Prostate gland (tissue), 2 donors: ENCODE measurements around the gene BEX3. TPM values are rescaled to one million over a fixed set of nuclear protein-coding genes. Genes with fewer than 3 reads are reported as not detected.

ENCODE experiments used
- DNase-seq: peaks from one replicate; pipeline ENCODE4 v3.0.0-alpha.2; 2019; ENCODE audit warnings: low spot score
- H3K27ac ChIP-seq, 2 donors: fragments of 200-600 bp; sonication (generic); 2 replicates each; pipeline ENCODE4 v1.5.1; 2017 to 2019
- H3K27me3 ChIP-seq: fragments of 200-600 bp; sonication (generic); replicated peaks from 2 replicates; pipeline ENCODE4 v1.5.1; 2019; ENCODE audit not compliant: insufficient read depth
- H3K36me3 ChIP-seq, 2 donors: fragments of 200-600 bp; sonication (generic); 1 replicate in 1 of 2; 2 replicates in 1 of 2; pipeline versions ENCODE4 v1.5.1 to v1.8.1; 2017 to 2019
- H3K4me1 ChIP-seq: fragments of 200-600 bp; sonication (generic); replicated peaks from 2 replicates; pipeline ENCODE4 v1.5.1; 2019
- H3K4me3 ChIP-seq, 2 donors: fragments of 200-600 bp; sonication (generic); 2 replicates each; pipeline ENCODE4 v1.5.1; 2017 to 2019
- H3K9me3 ChIP-seq: fragments of 200-600 bp; sonication (generic); 2 replicates; pipeline ENCODE4 v1.5.1; 2017
- CTCF ChIP-seq, 4 experiments: fragments of 200-600 bp in 2 of 4; fragments of 450-650 bp in 2 of 4; sonication (generic) in 2 of 4; IDR thresholded peaks; 1 replicate in 3 of 4; 2 replicates in 1 of 4; pipeline ENCODE4 v1.5.1; 2016 to 2019; ENCODE audit warnings: antibody characterized with exemption in 4 of 4, mild to moderate bottlenecking in 2 of 4, moderate library complexity in 2 of 4
- POLR2A ChIP-seq: fragments of 450-650 bp; IDR thresholded peaks from one replicate; pipeline ENCODE4 v1.6.1; 2016; ENCODE audit warnings: antibody characterized with exemption, mild to moderate bottlenecking
- POLR2AphosphoS5 ChIP-seq: sonication (generic); formaldehyde crosslinking; IDR thresholded peaks from one replicate; pipeline ENCODE4 v1.6.1; 2017; ENCODE audit warnings: antibody characterized with exemption
- WGBS: methylation state at CpG from one replicate; pipeline ENCODE4 v1.1.5; 2018; 5-methylcytosine and 5-hydroxymethylcytosine counted together
- intact Hi-C: fragments of 100-400 bp; cut with DNase I; formaldehyde crosslinking; loops from one replicate; pipeline ENCODE4 v1.14.2; 2022
- total RNA-seq, 2 donors: library from RNA; depleted of rRNA; stranded (reverse); fragments of >200 nt; gene quantifications; one replicate each; pipeline ENCODE4 v1.1.0, GENCODE V29; 2016

The BEX3 gene
- total RNA-seq, 2 donors from 2014 or later, result 249 to 418 TPM

- TF ChIP-seq CTCF (IDR thresholded peaks at IDR 0.05) (no peak), POLR2AphosphoS5 (no peak), POLR2A (no peak)
- no peak overlapping the region for H3K4me3 ChIP-seq
These were observed 3.5 kb upstream of the BEX3 start for GRCh38 chrX:103372886-103373285.

GRCh38 chrX:103373581-103373980 lies 2.8 kb upstream of the BEX3 start:
- intact Hi-C loops, result no loop called here
- TF ChIP-seq POLR2AphosphoS5 (peak; percentile 9), CTCF (IDR thresholded peaks at IDR 0.05) (no peak), POLR2A (no peak)
- DNase-seq, result no peak
- Histone ChIP-seq H3K27me3 (no peaks in the 10 kb centered on the region), H3K9me3 (no peaks in the 10 kb centered on the region), H3K4me1 (no peaks in the 10 kb centered on the region), H3K4me3 (no peak overlapping the region), H3K27ac (no peak overlapping the region), H3K36me3 (no peaks in the 10 kb centered on the region)
- WGBS, result 55% methylated on average over 3 of the region's 3 CpGs

More at GRCh38 chrX:103372886-103373285, 3.5 kb upstream of the BEX3 start:
- intact Hi-C loops, result no loop called here
- no peaks in the 10 kb centered on the region for H3K36me3 ChIP-seq
- H3K27me3 ChIP-seq, result no peaks in the 10 kb centered on the region
- no peak overlapping the region for H3K27ac ChIP-seq
- H3K4me1 ChIP-seq, result no peaks in the 10 kb centered on the region
- H3K9me3 ChIP-seq, result no peaks in the 10 kb centered on the region
- no peak for DNase-seq
- WGBS, result 75% methylated on average over 2 of the region's 2 CpGs

DNA sequence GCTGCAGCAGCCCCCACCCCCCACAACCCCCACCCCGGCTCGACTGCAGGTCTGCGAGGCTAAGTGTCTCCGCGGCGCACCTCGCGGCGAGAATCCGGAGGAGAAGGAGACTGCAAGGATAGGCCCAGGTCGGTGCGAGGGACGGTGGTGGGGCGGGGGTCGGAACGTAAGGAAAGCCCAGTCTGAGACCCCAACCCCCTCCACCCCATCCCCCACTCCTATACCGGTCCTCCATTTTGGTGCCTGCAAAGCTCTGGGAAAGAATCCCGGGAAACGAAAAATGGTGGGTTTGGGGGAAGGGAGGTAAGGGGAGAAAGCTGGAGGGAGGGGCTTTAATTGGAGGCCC lies 614 bp downstream of the BEX3 start:
- no peak for DNase-seq
- H3K27ac ChIP-seq, result peak overlapping the region; percentile 89 to 90
- no peaks in the 10 kb centered on the region for H3K27me3 ChIP-seq
- no peaks in the 10 kb centered on the region for H3K4me1 ChIP-seq
- no peak for TF ChIP-seq CTCF (IDR thresholded peaks at IDR 0.05)
- no peak for TF ChIP-seq POLR2A
- TF ChIP-seq POLR2AphosphoS5, result no peak
- no peaks in the 10 kb centered on the region for H3K36me3 ChIP-seq
- no peaks in the 10 kb centered on the region for H3K9me3 ChIP-seq
- H3K4me3 ChIP-seq, result peak overlapping the region; percentile 61 to 65
- intact Hi-C loops, result no loop called here
- 0% methylated on average over 12 of the region's 19 CpGs for WGBS

DNA sequence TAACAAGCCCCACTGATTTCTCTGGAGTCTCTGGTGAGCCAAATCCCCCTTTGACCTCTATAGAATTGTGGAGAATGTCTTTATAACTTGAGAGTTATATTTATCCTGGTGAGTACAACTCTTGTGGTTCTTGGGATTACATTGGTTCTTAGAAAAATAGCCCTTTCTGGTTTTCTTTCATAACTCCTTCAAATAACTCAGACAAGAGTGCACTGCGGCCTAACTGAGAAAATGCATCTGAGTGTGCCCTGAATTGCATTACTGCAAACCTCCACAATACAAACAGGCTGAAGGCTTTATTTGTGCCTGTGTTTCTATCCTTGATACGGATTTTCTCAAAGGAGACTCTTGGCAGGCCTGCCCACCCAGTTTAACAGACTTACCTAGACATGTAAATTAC lies 2.7 kb downstream of the BEX3 start:
- no peak for TF ChIP-seq POLR2A
- no peak for TF ChIP-seq POLR2AphosphoS5
- TF ChIP-seq CTCF (IDR thresholded peaks at IDR 0.05), result no peak
- H3K4me3 ChIP-seq, result no peak overlapping the region
- no peaks in the 10 kb centered on the region for H3K36me3 ChIP-seq
- DNase-seq, result no peak
- no peaks in the 10 kb centered on the region for H3K4me1 ChIP-seq
- H3K9me3 ChIP-seq, result no peaks in the 10 kb centered on the region
- intact Hi-C loops, result no loop called here
- WGBS, result 60% methylated on average over 2 of the region's 2 CpGs
- no peak overlapping the region for H3K27ac ChIP-seq
- H3K27me3 ChIP-seq, result no peaks in the 10 kb centered on the region

GRCh38 chrX:103382877-103383276 lies 6.5 kb downstream of the BEX3 start:
- Histone ChIP-seq H3K4me3 (no peak overlapping the region), H3K27me3 (no peaks in the 10 kb centered on the region), H3K4me1 (no peaks in the 10 kb centered on the region), H3K9me3 (no peaks in the 10 kb centered on the region), H3K27ac (no peak overlapping the region), H3K36me3 (no peaks in the 10 kb centered on the region)
- intact Hi-C loops, result no loop called here
- 96% methylated on average over 1 of the region's 1 CpG for WGBS
- no peak for DNase-seq
- TF ChIP-seq CTCF (IDR thresholded peaks at IDR 0.05) (no peak), POLR2A (no peak), POLR2AphosphoS5 (no peak)
